ENCODE data around the gene CDH2. TPM values are rescaled to one million over a fixed set of nuclear protein-coding genes. Genes with fewer than 3 reads are reported as not detected.

The CDH2 gene
- total RNA-seq, 1 experiment from 2014 or later, result 14.6 TPM

DNA sequence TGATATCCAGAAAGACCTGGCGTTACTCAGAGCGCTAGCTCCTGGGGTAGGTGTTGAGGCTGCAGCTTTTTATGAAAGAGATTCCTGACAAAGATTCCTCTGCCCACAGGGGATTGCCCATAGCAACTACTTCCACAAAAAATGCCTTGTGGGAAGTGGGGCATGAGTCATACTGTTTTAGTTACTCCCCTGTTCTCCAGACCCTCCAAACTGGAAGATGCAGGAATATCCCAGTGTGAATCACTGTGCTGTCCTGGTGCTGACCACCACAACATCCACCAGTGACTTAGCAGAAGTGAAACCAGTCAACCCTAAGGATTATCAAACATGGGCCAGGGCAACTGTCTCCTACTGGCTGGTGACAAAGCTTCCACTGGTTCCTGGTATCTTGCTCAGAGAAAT lies 61.8 kb downstream of the CDH2 start:
- H3K4me3 Mint-ChIP-seq (ENCODE audit: unreplicated experiment), result no peak overlapping the region
- H3K27me3 Mint-ChIP-seq (ENCODE audit: insufficient read depth, unreplicated experiment), result no peaks in the 10 kb centered on the region
- ChIA-PET CTCF (interaction anchor here (0.7 kb wide), 2 partner anchors 65 to 101 kb away, joined by 3 to 5 read pairs; no protein-coding TSS in a partner anchor), POLR2A (no interaction called here)
- peak; percentile 59 for DNase-seq (ENCODE audit: unreplicated experiment)
- no TSS peak for BruUV-seq (replicated peaks)
- peaks cover 24% of the 10 kb centered on the region for H3K4me1 Mint-ChIP-seq (ENCODE audit: insufficient read depth, unreplicated experiment)
- TF ChIP-seq, protein P1, sequence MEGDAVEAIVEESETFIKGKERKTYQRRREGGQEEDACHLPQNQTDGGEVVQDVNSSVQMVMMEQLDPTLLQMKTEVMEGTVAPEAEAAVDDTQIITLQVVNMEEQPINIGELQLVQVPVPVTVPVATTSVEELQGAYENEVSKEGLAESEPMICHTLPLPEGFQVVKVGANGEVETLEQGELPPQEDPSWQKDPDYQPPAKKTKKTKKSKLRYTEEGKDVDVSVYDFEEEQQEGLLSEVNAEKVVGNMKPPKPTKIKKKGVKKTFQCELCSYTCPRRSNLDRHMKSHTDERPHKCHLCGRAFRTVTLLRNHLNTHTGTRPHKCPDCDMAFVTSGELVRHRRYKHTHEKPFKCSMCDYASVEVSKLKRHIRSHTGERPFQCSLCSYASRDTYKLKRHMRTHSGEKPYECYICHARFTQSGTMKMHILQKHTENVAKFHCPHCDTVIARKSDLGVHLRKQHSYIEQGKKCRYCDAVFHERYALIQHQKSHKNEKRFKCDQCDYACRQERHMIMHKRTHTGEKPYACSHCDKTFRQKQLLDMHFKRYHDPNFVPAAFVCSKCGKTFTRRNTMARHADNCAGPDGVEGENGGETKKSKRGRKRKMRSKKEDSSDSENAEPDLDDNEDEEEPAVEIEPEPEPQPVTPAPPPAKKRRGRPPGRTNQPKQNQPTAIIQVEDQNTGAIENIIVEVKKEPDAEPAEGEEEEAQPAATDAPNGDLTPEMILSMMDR (IDR thresholded peaks at IDR 0.05; ENCODE audit: unreplicated experiment), result no peak
- no peaks in the 10 kb centered on the region for H3K9me3 Mint-ChIP-seq (ENCODE audit: unreplicated experiment)
- no peaks in the 10 kb centered on the region for H3K36me3 Mint-ChIP-seq (ENCODE audit: insufficient read depth, unreplicated experiment)
- intact Hi-C loops (cut with micrococcal nuclease), result loop anchor here (2.0 kb wide), 1 partner anchor 62 kb away; the partner anchor contains the start of gene CDH2
- H3K27ac Mint-ChIP-seq (ENCODE audit: low read depth, unreplicated experiment), result peak overlapping the region; percentile 23

DNA sequence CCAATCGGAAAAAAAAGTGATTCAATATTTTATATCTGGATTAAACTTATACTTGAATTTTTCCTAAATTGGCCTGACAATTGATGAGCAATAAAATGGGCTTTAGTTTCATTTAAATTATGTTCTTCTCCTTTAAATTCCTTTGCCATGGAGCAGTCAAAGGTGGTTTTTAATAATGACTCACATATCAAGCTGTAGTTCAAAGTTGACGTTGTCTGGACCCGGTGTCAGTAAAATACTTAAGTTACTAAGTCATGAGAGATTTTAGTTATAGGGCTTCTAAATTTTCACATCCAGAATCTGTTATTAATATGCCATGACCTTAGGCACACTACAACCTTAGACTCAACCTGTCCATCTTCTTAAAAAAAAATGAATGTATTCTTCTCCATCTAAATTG lies 62.5 kb downstream of the CDH2 start:
- TF ChIP-seq, protein P1 (IDR thresholded peaks at IDR 0.05; ENCODE audit: unreplicated experiment), result no peak
- H3K27ac Mint-ChIP-seq (ENCODE audit: low read depth, unreplicated experiment), result peak overlapping the region; percentile 23
- BruUV-seq (replicated peaks), result no TSS peak
- no peaks in the 10 kb centered on the region for H3K27me3 Mint-ChIP-seq (ENCODE audit: insufficient read depth, unreplicated experiment)
- H3K9me3 Mint-ChIP-seq (ENCODE audit: unreplicated experiment), result no peaks in the 10 kb centered on the region
- no peaks in the 10 kb centered on the region for H3K36me3 Mint-ChIP-seq (ENCODE audit: insufficient read depth, unreplicated experiment)
- H3K4me1 Mint-ChIP-seq (ENCODE audit: insufficient read depth, unreplicated experiment), result peaks cover 24% of the 10 kb centered on the region
- ChIA-PET CTCF (interaction anchor here (0.7 kb wide), 1 partner anchor 100 kb away, joined by 5 read pairs; no protein-coding TSS in a partner anchor), POLR2A (no interaction called here)
- DNase-seq (ENCODE audit: unreplicated experiment), result peak; percentile 30
- peak overlapping the region; percentile 40 for H3K4me3 Mint-ChIP-seq (ENCODE audit: unreplicated experiment)
- intact Hi-C loops (cut with micrococcal nuclease), result loop anchor here (2.0 kb wide), 1 partner anchor 62 kb away; the partner anchor contains the start of gene CDH2

DNA sequence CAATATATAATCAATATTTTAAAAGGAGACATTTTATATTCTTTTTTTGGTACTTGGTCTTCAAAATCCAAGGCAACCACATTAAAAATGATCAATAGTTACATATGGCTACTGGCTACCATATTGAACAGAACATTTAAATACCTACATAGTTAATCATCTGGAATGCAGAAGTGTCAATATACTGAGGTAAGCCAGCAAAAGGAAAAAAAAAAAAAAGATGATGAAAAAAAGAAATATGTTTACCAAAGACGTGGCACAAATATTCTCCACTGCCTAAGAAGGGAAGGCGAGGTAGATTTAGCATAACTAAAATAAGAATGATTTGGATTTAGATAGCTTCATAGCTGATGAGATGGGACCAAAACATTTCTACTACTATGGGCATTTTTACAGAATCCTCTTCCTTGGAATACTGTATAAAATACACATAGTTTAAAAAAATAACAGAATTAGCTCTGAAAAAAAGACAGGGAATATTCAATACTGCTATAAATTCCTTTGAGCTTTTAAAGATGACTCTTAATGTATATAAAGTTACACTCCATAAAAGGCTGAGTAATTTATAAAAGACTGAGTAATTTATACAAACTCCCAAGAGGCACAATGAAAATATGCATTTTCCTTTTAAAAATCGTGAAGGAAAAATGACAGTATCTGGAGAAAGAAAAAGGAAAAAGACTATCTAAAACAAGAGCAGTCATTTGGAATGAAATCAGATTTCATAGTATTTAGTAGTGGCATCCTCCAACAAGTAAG lies 63.5 kb downstream of the CDH2 start:
- no peak for DNase-seq (ENCODE audit: unreplicated experiment)
- intact Hi-C loops (cut with micrococcal nuclease), result loop anchor here (2.0 kb wide), 1 partner anchor 63 kb away; the partner anchor contains the start of gene CDH2
- POLR2A ChIA-PET, result no interaction called here
- Mint-ChIP-seq H3K27me3 (ENCODE audit: insufficient read depth, unreplicated experiment) (no peaks in the 10 kb centered on the region), H3K36me3 (ENCODE audit: insufficient read depth, unreplicated experiment) (no peaks in the 10 kb centered on the region), H3K27ac (ENCODE audit: low read depth, unreplicated experiment) (peak overlapping the region; percentile 23), H3K4me3 (ENCODE audit: unreplicated experiment) (no peak overlapping the region), H3K9me3 (ENCODE audit: unreplicated experiment) (no peaks in the 10 kb centered on the region), H3K4me1 (ENCODE audit: insufficient read depth, unreplicated experiment) (peaks cover 29% of the 10 kb centered on the region)
- CTCF ChIA-PET, result interaction anchor here (0.7 kb wide), 1 partner anchor 143 kb away, joined by 3 read pairs; no protein-coding TSS in a partner anchor
- TF ChIP-seq, protein P1 (IDR thresholded peaks at IDR 0.05; ENCODE audit: unreplicated experiment), result no peak
- BruUV-seq (replicated peaks), result no TSS peak

DNA sequence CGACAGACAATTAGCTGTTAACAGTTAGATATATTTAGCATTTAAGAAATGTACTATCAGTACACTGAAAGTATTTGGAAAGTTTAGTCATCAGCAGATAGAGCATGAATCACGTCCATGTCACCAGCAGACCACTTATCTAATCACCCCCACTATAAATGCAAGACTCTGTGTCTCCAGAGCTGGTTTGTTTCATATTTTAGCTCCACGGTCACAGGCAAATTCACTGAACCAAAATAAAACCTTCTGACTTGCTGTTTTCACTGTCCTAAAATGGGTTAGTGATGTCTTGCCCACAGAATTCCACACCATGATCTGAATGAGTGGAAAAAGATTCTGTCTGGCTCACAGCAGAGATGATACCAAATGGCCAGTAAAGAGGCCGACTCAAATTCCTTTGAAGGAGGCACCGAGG lies 64.9 kb downstream of the CDH2 start:
- Mint-ChIP-seq H3K4me1 (ENCODE audit: insufficient read depth, unreplicated experiment) (peaks cover 30% of the 10 kb centered on the region), H3K9me3 (ENCODE audit: unreplicated experiment) (no peaks in the 10 kb centered on the region), H3K27me3 (ENCODE audit: insufficient read depth, unreplicated experiment) (no peaks in the 10 kb centered on the region), H3K36me3 (ENCODE audit: insufficient read depth, unreplicated experiment) (no peaks in the 10 kb centered on the region), H3K4me3 (ENCODE audit: unreplicated experiment) (no peak overlapping the region), H3K27ac (ENCODE audit: low read depth, unreplicated experiment) (peak overlapping the region; percentile 41)
- no peak for DNase-seq (ENCODE audit: unreplicated experiment)
- intact Hi-C loops (cut with micrococcal nuclease), result no loop called here
- ChIA-PET POLR2A (interaction anchor here (0.6 to 1.0 kb wide), 2 partner anchors 12 to 1266 kb away, joined by 3 read pairs; no protein-coding TSS in a partner anchor), CTCF (no interaction called here)
- BruUV-seq (replicated peaks), result no TSS peak
- TF ChIP-seq, protein P1 (IDR thresholded peaks at IDR 0.05; ENCODE audit: unreplicated experiment), result no peak

Measured in MCF 10A (cell line).